Cerebellar cortex (tissue), 1 donor: ENCODE measurements around the gene OR5D18.
"Not testable (repeated sequence)": the region's sequence is repeated elsewhere in the genome, so short reads cannot be mapped to it uniquely, and the experiment has no call there.

Experiments used
- DNase-seq: peaks from one replicate; pipeline ENCODE4 v3.0.0-alpha.2; 2015; ENCODE audit warnings: low spot score

The OR5D18 gene

DNA sequence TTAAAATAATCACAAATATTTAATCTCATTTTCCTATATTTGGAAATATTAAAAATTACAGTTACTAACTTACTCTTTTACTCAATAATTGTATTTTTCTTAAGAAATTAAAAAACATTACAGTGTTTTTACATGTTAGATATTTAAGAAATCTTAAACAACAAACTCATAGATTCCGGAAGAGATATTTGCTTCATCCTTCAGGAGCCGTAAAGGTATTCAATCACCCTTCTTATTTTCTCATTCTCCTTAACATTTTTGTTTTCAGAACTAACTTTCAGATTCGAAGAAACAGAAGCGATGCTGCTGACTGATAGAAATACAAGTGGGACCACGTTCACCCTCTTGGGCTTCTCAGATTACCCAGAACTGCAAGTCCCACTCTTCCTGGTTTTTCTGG lies at the start of gene OR5D18:
Gene OR5D18, plus strand, starts transcription at position 301 of the 400 bp plus-strand sequence. Its CDS starts 0 bp downstream, at position 301.
- no peak for DNase-seq

GRCh38 chr11:55773138-55773537 lies 46.3 kb upstream of the OR5D18 start, which contains the start of gene OR5D13:
Gene OR5D13, plus strand, starts transcription at chr11:55773438. Its CDS starts 0 bp downstream, at chr11:55773438.
- DNase-seq, result no peak

DNA sequence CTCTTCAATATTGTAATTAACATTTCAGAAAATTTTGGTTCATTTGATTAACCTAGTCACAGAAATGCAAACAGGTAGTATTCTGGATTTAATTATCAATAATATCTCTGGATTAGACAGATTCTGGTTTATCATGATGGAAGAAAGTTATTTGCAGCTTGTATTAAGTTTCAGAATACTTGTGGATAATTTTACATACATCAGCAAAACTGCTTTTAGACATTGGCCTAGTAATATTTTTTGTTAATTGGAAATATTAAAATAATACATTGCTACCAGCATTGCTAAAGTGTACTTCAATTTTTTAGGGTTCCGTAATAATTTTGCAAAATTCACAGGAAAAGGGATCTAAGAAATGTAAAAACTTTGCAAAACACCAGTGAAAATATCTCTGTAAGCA lies 27.8 kb upstream of the OR5D18 start:
- no peak for DNase-seq

DNA sequence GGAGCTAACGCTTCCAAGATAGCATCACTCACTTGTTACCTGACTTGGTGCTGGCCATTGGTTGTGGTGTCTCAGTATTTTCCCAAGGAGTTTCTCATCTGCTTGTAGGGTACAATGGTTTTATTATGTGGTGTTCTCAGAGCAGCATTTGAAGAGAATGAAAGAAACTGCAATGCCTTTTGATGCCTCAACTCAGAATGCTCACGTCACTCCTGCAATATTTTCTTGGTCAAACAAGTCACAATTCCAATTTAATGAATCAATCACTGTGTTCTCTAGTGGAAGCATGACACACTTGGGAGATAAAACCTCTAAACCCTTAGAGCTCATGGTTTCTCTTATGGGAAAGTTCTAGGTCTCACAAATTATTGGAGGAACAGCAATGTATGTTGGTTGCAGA lies 26.1 kb upstream of the OR5D18 start:
- no peak for DNase-seq

GRCh38 chr11:55795256-55795655 lies 24.2 kb upstream of the OR5D18 start, which contains the start of gene OR5D14:
Gene OR5D14, plus strand, starts transcription at chr11:55795556. Its CDS starts 0 bp downstream, at chr11:55795556.
- DNase-seq, result no peak

DNA sequence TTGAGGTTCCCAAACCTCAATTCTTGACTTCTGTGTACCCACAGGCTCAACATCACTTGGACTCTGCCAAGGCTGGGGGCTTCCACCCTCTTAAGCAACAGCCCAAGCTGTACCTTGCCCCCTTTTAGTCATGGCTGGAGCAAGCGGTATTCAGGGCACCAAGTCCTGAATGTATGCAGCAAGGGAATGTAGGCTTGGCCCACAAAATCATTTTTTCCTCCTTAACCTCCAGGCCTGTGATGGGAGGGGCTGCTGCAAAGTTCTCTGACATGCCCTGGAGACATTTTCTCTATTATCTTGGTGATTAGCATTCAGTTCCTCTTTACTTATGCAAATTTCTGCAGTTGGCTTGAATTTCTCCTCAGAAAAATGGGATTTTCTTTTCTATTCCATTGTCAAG lies 13.2 kb upstream of the OR5D18 start:
- DNase-seq, result no peak

DNA sequence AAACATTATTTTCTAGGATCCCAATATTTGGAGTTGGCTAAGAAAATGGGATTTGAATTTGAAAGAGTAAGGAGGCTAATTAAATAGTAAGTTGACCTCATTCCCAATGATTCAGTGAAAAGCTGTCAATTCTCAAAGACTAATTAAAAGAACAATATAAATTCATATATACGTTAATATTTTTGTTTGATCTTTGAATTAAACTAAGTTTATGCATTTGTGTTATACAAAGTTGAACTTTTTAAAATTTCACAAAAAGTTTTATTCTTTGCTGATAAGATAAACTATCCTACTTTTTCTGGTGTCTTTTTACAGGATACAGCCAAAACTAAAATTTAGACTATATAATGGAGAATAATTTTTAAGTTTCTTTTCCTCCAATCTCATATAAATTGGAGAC lies 8.4 kb upstream of the OR5D18 start, which contains the start of gene OR5L1:
Gene OR5L1, plus strand, starts transcription at position 301 of the 400 bp plus-strand sequence. CDS start 100 bp downstream, outside the sequence.
- no peak for DNase-seq

GRCh38 chr11:55826919-55827318 lies 7.5 kb downstream of the OR5D18 start, which contains the start of gene OR5L2:
Gene OR5L2, plus strand, starts transcription at chr11:55827219. Its CDS starts 0 bp downstream, at chr11:55827219.
- no peak for DNase-seq

DNA sequence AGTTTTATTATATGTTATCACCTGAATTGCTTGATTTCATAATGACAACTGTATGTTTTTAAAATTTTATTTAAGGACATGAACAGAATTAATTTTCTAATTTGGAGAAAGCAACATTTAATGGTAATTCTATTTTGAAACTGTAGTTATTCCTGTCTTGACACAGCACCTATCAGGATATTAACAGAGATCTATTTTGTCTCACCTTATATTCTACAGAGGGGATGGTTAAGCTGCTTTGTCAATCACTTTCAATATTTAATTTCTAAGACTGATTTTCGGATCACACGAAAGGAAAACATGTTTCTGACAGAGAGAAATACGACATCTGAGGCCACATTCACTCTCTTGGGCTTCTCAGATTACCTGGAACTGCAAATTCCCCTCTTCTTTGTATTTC lies 19.0 kb downstream of the OR5D18 start, which contains the start of gene OR5D16:
Gene OR5D16, plus strand, starts transcription at position 301 of the 400 bp plus-strand sequence. Its CDS starts 0 bp downstream, at position 301.
- no peak for DNase-seq

GRCh38 chr11:55847453-55847852 lies 28.0 kb downstream of the OR5D18 start:
- DNase-seq, result no peak

DNA sequence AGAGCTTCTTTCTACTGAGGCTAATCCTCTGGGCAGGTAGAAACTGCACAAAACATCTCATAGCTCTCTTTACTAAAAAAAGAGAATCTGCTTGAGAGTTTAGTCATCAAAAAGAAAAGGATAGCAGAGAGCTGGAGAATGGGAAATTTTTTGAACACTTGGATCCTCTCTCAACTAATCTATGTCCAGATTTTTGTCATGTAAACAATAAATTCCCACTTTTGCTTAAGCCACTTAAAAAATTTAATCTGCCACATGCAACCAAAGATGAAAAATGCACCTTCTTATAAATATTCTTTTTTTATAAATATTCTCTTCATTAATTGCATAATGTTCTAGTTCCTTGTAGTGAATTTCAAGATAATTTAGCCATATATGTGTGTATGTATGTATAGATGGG lies 29.6 kb downstream of the OR5D18 start:
- no peak for DNase-seq

- DNase-seq, result no peak
Measured at GRCh38 chr11:55852141-55852540, 32.7 kb downstream of the OR5D18 start.

- DNase-seq, result no peak
Measured at GRCh38 chr11:55854704-55855103, 35.3 kb downstream of the OR5D18 start.

GRCh38 chr11:55867354-55867753 lies 47.9 kb downstream of the OR5D18 start:
- DNase-seq, result not testable (repeated sequence)
